CD4-positive, alpha-beta T cell treated with Interleukin-15 for 1 hour (primary cell): ENCODE measurements around the gene IGSF23.

Experiments
- DNase-seq: peaks from one replicate; pipeline ENCODE4 v3.0.0-alpha.2; 2020

IGSF23 gene

GRCh38 chr19:44642377-44642776 lies 29.0 kb downstream of the IGSF23 start:
- DNase-seq = no peak

DNA sequence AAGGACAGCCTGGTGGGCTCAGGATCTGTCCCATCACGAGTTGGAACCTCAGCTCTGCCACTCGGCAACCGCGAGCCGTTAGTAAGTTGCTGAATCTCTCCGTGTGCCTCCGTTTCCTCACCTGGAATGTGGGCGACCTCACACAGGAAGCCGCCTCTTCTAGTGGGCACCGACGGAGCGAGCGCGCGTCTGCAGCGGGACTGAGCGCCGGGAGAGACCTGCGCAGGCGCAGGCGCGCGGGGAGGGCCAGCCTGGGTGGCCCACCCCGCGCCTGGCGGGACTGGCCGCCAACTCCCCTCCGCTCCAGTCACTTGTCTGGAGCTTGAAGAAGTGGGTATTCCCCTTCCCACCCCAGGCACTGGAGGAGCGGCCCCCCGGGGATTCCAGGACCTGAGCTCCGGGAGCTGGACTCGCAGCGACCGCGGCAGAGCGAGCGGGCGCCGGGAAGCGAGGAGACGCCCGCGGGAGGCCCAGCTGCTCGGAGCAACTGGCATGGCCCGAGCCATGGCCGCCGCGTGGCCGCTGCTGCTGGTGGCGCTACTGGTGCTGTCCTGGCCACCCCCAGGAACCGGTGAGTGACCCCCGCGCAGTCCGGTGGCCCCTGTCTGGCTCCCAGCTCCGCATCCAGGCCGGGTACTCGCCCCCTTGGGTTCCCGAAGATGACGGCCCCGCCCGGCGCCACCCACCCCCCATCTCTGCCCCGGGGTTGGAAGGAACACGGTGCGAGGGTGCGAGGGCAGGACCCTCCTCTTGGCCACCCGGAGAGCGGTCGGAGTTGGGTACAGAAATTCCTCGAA lies 30.4 kb downstream of the IGSF23 start, which contains the start of gene PVR:
Gene PVR (plus strand): TSS at position 306 of the 797 bp plus-strand sequence. CDS start 187 bp downstream, at position 493.
- peak; percentile 30 for DNase-seq

DNA sequence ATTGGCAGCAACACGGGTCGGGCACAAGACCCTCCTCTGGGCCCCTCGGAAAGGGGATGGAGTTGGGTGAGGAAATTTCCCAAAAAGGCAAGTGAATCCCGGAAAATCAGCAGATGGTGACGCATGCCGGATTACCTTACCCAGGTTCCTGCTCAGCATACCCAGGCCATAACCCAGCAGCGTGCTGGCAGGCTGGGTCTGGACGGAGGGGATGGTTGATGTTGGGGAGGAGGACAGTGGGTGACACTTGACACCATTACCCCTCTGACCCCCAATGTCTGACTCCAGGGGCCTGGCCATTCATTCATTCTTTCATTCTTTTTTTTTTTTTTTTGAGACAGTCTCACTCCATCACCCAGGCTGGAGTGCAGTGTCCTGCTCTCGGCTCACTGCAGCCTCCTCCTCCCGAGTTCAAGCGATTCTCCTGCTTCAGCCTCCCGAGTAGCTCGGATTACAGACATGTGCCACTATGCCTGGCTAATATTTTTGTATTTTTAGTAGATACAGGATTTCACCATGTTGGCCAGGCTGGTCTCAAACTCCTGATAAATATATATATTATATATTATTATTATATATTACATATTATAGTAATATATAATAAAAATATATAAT lies 31.1 kb downstream of the IGSF23 start:
- DNase-seq = no peak

DNA sequence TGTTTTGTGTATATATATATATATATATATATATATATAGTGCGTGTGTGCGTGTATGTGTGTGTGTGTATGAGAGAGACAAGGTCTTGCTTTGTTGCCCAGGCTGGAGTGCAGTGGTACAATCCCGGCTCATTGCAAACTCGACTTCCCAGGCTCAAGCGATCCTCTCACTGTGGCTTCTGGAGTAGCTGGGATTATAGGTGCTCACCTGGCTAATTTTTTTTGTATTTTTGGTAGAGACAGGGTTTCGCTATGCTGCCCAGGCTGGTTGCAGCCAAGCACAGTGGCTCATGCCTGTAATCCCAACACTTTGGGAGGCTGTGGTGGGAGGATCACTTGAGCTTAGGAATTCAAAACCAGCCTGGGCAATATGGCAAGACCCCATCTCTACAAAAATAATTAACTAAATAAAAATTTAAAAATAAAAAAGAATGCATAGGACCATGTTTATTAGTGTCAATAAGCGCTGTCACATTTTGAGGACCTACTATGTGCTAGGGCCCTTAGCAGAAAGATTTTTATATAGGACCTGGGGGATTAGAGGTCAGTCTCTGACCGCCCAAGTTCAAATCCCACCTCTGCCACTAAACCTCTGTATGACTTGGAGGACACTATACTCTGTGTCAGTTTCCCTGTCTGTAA lies 32.2 kb downstream of the IGSF23 start:
- no peak for DNase-seq

- no peak for DNase-seq
Measured at GRCh38 chr19:44646049-44646416, 32.7 kb downstream of the IGSF23 start.

GRCh38 chr19:44647144-44647543 lies 33.8 kb downstream of the IGSF23 start:
- DNase-seq = no peak

- DNase-seq = no peak
Measured at GRCh38 chr19:44648631-44649251, 35.4 kb downstream of the IGSF23 start.

GRCh38 chr19:44649578-44650145 lies 36.3 kb downstream of the IGSF23 start:
- DNase-seq = no peak

DNA sequence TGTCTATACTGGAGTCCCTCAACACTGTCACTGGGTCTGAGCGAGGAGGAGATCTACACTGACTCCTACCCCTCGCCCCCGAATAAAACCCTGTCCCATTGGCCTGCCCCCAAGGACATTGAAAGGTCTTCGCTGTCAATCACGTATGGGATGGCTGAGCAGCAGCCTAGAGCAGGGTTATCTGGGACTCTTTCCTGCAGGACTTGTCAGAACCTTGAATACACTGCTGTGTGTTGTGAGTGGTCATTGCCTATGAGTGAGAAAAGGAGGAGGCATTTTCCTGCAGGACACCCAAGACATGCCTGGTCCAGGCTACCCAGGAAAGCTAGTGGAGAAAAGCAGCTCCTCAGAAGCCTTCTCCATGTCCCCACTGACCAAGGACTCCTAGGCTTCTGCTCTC lies 40.0 kb downstream of the IGSF23 start:
- DNase-seq = no peak

DNA sequence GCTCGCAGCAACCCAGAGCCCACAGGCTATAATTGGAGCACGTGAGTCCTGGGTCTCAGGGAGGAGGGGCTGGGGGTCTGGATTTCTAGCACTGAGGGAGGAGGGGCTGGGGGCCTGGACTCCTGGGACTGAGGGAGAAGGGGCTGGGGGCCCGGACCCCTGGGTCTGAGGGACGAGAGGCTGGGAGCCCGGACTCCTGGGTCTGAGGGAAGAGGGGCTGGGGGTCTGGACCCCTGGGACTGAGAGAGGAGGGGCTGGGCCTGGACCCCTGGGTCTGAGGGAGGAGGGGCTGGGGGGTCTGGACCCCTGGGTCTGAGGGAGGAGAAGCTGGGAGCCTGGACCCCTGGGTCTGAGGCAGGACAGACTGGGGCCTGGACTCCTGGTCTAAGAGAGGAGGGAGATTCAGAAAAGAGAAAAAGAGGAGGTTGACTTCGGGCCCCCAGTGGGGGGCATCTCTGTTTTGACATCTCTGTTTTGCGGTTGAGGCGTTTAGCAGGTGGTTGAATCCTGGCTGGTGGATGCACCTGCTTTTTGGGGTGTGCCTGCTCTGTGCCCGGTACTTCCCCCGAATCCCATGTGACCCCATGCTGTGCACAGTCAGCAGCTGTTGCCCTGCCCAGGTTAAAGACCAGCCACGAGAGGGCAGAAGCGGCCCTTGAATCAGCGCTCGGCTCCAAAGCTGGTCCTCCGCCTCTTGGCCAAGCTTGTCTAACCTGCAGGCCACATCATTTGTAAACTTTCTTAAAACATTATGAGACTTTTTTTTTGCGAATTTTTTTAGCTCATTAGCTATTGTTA lies 40.8 kb downstream of the IGSF23 start:
- DNase-seq = peak; percentile 88

GRCh38 chr19:44657211-44657921 lies 44.0 kb downstream of the IGSF23 start:
- DNase-seq = peak; percentile 64

- DNase-seq = no peak
Measured at GRCh38 chr19:44658069-44658733, 44.8 kb downstream of the IGSF23 start.

DNA sequence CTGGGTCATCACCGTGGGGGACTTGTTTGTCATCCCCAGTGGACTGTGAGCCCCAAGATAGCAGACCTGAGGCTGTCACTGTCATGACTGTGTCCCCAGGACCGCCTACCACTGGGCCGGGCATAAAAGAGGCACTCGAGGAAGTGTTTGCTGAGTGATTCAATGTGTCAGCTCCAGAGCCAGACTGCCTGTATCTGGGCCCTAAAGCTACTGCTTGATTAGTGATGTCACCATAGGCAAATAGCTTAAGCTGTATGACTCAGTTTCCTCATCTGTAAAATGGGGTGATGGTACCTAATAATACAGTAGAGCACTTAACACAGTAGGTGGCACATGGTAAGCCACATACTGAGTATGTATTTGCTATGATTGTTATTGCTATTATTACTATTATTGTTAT lies 46.7 kb downstream of the IGSF23 start:
- DNase-seq = no peak

DNA sequence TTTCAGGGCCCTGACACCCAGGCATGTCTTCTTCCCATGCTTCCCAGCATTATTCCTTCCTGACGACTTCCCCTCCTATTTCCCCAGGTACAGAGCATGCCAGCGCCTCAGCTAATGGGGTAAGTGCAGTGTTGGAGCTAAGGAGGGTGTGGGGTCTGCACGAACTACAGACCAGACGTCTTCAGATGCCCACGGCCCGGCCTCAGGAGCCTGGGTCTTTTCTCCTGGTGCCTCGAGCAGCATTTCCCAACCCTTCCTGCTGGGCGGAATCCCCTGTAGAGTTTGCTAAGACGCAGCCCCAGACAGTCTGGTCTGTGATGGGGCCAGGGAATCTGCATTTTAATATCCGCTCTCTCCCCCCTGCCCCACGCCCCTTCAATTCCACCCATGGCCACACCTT lies 47.8 kb downstream of the IGSF23 start:
- DNase-seq = no peak

GRCh38 chr19:44661904-44662303 lies 48.5 kb downstream of the IGSF23 start:
- no peak for DNase-seq

- no peak for DNase-seq
Measured at GRCh38 chr19:44662691-44663385, 49.5 kb downstream of the IGSF23 start.

GRCh38 chr19:44663996-44664395 lies 50.6 kb downstream of the IGSF23 start:
- no peak for DNase-seq

- DNase-seq = no peak
Measured at GRCh38 chr19:44664976-44665375, 51.6 kb downstream of the IGSF23 start.

- DNase-seq = no peak
Measured at GRCh38 chr19:44666852-44667556, 53.6 kb downstream of the IGSF23 start.
